Stimulated activated CD4-positive, alpha-beta T cell treated with anti-CD3 and anti-CD28 coated beads, Interleukin-15, amount 100 ng/mL, for 24 hours (primary cell): Measurements from ENCODE around the gene RTN4R.
"Not testable (repeated sequence)": the region's sequence is repeated elsewhere in the genome, so short reads cannot be mapped to it uniquely, and the experiment has no call there.

Experiments
- DNase-seq: peaks from one replicate; pipeline ENCODE4 v3.0.0-alpha.2; 2020

The RTN4R gene

DNA sequence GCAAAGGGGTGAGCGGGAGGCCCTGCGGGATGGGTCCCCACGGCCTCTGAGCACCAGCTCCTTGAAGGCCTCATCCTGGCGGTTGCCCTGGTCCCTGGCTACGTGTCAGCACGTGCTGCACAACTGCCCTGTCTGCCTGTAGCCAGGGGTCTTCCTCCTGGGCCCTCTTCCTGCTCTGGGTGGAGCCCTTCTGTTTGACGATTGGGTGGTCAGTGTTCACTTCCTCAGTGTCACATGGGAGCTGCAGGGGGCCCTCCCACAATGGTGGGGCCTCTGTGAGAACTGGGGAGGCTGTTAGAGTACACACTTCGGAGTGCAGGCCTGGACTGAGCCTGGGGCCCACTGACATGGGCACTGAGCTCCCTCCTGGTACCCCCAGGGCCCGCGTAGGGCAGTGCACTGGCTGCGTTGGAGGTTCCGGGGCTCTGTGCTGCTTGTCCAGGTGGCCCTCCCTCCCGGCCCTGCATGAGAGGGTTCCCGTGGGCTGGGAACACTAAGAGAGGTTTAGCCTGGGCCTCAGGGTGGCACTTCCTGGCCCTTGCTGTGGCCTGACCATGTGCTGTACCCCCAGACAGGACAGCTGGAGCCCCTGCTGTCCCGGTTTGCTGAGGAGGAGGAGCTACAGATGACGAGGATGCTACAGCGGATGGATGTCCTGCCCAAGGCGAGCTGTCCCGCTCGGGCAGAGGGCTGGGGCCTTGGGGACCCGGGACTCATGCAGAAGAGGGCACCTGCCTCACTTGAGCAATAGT, 38.0 kb upstream of the RTN4R start:
- no peak for DNase-seq

DNA sequence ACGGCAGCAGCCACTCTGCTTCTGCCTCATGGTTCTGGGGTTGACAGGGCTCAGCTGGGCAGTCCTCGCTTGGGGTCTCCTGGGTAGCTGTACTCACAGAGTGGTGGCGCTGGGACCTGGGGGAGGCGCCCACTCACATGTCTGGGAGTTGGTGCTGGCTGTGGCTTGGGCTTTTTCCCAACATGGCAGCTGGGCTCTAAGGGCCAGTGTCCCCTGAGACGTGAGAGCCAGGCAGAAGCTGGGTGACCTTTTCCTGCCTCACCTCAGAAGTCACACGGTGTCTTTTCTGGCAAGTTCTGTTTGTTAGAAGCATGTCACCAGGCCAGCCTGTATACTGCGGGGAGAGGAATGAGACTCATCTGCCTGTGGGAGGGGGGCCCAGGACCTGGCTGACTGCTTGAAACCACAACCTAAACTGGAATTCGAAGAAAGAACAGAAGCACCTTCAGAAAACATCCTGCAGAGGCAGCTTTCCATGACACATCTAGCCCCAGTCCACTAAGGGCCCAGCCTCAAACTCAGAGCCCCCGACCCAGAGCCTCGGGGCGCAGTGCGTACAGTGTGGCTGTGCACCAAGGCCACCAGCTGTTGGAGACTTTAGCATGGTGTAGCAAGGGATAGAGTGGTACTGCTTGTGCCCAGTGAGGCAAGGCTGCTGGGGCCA, 37.2 kb upstream of the RTN4R start:
- DNase-seq = not testable (repeated sequence)

DNA sequence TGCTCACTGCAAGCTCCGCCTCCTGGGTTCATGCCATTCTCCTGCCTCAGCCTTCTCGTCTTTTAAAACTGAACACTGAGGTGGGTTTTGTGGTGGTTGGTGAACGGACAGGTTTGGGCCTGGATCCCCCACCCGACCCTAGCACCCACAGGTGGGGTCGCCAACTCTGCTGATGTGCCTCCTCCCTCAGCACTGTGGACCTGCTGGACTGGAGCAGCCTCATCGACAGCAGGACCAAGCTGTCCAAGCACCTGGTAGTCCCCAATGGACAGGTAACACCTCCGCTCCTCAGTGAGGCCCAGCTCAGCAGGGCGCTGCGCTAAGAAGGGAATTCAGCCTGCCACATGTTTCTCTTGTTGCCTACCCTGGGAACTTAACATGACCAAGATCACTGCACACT, 36.5 kb upstream of the RTN4R start:
- DNase-seq = no peak

DNA sequence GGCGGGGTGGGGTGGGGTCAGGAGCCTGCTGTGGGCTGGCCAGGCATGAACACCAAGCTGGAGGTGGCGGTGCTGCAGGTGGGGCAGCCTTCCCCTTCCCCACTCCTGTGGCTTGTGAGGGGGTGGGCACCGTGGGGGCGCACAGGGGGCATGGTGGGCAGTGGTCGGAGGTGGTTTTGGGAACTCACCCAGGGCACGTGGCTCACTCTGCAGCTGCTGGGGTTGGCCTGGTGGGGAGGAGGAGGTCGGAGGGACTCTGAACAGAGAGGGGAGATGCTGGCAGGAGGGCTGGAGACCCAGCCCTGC, 35.1 kb upstream of the RTN4R start:
- DNase-seq = not testable (repeated sequence)

DNA sequence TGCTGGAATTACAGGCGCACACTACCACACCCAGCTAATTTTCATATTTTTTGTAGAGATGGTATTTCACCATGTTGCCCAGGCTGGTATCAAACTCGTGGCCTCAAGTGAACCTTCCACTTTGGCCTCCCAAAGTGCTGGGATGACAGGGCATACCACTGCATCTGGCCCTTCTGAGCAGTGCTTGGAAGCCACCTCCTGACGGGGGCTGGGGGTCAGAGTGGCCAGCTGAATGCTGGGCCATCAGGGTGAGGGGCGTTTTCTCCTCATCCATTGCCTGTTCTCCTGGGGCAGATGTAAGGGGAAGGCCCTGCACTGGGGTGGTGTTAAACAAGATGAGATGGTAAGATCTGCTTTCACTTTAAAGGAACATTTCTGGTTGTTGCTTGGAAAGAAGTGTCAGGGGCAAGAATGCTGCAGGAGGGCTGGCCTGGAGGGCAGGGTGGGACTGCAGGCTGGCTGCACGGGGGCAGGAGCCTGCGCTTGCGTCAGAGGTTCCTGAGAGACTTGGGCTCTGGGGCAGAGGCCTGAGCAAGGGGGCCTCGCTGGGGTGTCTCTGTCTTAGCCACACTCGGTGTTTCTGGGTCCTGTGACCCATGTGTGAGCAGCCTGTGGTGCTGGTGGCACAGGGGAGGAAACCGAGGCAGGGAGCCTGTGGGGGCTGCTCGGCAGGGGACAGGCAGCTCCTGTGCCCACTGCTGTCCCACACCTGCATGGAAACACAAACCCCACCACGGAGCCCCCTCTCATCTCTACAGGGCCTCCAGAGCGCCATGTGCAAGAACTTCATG, 34.5 kb upstream of the RTN4R start:
- DNase-seq = no peak

DNA sequence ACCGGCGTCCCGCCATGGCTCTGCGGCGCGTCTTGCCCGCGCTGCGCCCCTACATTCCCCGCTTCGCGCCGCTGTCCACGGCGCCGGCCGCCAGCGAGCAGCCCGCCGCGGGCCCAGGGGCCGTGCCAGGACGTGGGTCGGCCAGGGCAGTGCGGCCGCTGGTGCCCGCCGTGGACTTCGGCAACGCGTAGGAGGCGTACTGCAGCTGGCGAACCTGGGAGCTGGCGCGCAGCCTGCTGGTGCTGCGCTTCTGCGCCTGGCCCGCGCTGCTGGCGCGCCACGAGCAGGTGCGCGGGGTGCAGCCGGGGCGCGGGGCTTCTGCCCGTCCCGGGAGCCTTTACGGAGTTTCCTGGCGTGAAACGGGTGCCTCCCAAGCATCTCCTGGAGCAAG, 31.6 kb upstream of the RTN4R start:
- DNase-seq = no peak

DNA sequence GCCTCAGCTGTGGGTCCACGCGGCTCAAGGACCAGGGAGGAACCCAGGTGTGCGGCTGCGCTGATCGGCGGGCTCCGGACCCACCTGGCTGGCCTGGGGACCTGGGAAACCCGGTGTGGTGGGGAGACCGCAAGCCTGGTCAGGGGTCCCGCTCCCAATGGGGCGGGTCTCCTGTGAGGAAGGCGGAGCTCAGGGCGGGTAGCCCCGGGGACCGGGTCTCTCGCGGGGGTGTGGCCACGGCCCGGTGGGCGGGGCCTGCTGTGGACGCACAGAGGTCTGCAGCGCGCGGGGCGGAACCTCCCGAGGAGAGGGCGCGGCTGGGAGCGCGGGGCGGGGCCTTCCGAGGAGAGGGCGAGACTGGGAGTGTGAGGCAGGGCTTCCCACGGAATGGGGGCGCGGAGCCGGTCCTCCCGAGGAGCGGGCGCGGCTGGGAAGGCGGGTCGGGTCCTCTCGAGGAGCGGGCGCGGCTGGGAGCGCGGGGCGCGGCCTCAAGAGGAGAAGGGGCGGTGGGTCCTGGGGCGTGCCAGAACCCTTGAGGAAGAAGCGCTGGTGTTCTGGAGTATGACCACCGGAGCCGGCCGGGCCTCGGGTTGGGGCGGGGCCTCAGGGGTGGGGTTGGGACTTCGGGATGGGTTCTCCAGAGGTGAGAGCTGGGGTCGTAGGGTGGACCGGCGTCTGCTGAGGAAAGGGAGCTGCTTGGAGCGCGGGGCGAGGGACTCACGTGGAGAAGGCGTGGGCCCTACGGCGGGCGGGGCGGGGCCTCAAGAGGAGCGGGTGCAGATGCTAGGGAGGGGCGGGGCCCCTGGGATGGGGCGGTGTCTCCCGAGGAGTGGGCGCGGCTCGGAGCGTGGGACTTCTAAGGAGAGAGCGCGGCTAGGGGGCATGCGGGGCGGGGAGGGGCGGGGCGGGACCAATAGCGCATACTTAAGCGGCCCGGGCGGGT, 31.0 kb upstream of the RTN4R start:
- peak; percentile 95 for DNase-seq

DNA sequence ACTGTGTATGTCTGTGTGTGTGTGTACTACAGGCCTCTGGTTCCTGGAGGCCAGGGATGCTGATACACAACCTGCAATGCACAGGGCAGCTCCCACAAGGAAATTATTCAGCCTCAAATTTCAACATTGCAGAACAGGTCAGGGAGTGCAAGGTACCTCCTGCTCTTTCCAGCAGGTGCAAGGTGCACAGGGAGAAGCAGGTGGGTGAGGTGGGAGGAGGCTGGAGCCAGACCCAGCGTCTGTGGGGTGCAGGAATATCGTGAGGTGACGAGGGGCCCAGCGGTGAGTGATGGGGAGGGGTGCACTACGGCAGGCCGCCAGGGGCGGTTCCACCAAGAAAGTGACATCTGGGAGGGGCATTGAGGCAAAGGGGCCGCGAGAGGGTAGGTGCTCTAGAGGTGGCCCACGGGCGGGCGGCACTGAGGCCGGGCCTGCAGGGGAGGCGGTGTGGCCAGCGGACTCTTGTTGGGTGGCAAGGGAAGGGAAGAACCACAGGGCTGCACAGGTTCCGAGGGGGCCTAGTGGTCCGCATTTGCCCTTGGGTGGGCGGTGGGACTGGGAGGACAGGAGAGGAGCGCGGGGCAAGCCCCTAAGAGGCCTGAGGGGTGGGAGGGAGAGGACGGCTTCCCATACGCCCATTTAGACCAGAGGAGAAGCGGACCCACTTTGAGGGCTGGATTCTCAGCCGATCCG, 30.1 kb upstream of the RTN4R start:
- no peak for DNase-seq

DNA sequence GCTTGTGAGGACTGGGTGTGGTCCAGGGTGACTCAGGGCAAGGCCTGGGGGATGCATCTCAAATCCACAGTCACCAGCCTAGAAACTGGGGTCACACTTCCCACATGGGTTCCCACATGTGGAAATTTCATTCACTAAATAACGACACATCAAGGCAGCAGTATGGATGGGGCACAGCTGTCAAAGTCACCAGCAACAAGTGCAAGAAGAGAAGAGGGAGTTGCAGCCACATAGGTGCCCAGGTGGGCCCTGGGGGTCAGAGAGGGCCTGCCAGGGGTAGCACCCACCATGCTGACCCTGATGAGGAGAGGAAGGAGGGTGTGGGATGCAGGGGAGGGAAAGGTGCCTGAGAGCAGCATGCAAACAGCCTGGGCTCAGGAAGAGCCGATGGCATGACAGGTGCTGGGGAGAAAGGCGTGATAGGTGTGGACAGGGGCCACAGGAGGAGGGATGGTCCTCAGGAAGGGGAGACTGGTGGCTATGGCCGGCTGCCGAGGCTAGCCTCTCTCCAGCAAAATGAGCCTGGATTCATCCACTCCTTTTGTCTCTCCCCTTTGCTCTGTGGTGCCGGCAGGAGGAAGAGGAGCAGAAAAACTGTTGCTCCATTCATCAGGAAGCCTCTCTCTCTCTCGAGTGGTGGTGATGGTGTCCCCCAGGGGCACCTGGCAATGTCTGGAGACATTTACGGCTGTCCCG, 29.4 kb upstream of the RTN4R start:
- DNase-seq = no peak

DNA sequence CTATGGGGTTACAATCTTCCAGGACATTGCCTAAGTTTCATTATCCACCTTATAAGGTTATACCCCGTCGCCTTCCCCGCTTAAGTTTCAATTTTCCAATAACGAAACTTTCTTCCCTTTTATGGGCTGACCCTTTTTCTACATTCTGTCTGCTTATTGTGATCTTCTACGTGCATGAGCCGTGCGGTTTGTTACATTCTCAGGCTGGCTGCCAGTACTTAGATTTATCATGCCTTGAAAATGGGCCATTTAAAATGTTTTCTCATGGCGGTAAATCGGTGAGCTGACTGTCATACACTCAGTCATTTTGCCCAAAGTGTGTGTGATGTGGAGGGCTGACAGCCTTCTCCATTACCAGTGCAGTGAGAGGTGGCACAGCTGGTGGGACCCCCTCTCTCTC, 28.5 kb upstream of the RTN4R start:
- no peak for DNase-seq

DNA sequence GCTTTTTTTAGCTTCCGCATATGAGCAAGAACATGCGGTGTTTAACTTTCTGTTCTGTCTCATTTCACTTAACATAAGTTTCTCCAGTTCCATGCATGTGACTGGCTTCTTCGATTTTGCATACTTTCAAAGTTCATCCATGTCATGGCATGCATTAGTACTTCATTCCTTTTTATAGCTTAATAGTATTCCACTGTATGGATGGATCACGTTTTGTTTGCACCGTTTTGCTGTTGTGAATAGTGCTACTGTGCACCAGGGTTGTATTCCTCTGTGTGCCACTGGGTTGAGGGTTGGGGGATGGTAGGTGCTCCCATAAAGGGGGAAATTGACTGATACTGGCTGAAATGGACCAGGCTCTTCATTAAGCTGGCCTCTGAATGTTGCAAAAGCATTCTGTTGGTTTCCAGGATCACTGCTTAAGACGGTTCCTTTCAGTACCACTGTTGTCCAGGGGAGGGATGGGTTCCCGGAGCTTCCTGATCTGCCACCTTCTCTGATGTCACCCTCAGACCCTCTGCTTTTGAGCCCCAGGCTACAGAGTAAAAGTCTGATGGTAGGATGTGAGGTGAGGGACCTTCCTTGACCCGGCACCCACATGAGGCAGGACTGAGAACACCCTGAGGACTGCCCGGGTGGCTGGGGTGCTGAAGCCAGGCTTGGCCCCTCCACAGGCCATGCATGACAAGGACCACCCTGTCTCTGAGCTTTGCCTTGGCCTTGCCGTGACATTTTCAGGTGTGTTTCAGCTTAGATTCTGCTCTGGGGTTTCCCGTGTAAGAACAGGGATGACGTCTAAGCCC, 27.3 kb upstream of the RTN4R start:
- no peak for DNase-seq

DNA sequence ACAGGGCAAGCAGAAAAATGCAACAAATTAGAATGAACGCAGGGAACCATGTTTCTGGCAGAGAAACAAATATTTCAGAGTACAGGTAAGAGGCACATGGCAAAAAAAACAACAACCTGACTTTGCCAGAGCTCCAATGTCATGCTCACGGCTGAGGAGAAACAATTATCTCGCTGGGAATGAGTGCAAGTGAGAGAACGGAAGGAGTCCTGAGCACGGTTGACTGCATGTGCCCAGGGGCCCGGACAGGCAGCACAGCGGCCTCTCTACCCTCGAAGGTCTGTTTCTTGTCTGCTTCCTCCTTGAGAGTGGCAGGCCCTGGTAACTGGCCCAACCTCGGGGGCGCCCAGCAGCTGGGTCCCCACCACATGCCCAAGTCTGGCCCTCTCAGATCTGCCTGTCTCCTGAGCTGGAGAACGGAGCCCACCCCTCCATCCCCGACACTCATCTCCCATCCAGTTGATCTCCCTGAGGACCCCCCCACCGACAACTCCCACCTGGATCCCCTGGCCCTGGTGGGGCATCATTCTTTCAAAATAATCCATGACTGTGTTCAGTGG, 24.6 kb upstream of the RTN4R start:
- no peak for DNase-seq

DNA sequence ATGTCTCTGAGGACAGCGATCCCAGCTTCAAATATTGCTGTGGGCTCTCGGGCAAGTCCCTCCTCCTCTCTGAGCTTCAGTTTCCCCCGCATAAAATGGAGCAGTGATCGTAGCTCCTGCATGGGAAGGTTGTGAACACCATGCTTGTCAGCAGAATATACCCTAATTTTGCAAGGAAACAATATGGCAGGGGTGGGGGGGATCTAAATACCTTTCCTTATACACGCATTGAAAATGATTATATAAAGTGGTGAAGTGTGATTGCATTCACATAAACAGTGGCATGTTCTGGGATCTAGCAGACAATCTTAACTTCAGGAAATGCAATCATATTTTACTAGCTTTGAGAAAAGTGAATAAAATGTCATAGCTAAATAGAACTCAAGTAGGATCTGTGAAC, 24.0 kb upstream of the RTN4R start:
- DNase-seq = no peak

DNA sequence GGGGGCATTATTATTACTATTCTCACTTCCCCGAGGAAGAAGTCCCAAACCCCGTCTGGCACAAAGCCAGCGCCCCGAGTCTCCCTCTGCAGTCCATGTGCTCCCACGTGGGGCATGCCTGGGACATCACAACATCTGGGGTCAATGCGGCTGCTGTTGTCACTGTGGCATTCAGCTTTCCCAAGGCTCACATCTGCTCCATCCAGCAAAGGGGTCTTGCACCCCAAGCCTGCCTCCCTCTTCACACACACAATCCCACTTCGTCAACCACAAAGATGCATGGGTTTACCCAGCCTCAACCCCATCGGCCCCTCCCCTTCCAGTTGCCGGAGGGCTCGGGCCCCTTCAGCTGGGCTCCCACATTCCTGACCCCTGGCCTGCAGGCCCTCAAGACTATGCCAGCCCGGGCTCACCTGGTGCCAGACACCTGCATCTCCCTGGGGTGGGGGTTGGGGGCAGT, 23.5 kb upstream of the RTN4R start:
- DNase-seq = no peak

DNA sequence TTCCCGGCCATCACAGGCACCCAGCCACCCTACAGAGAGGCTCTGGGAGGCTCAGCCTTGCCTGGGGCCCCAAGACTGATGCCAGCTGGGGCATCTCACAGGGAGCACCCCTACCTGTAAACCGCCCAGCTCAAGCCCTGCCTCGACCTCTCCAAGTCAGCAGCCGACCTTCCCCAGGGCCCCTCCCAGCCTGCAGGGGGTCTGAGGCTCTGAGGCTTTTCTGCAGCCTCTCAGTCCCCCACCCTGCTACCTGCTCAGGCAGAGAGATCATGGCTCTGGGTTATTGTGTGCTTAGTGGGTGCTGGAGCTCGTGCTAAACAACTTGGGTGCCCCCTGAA, 23.1 kb upstream of the RTN4R start:
- DNase-seq = no peak

DNA sequence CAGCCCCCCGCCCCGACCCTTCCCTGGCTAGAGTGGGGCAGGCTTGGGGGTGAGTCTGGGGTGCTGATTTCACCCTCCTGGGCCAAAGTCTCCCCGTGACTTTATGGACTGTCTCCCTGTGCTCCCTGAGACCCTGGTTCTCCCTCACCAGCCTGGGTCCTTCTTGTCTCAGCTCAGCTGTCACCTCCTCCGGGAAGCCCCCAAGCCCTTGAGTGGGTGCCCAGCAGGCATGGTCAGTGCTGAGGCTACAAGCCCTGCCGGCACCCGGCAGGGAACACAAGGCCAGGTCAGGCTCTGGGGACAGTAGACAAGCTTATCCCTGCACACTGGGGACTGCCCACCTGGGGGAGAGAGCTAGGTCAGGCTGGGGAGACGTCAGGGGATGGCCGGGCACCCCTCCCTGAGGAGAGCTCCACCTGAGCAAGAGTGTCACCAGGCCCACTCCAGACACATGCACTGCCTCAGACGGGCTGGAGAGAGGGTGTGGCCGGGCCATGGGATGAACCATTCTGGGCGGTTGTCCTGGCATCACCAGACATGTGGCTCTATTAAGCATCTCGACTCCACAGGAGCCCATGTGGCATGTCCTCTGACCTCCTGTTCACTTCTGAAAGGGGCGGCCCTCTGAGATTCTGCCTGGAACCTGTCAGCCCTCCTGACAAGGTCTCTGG, 22.6 kb upstream of the RTN4R start:
- DNase-seq = no peak

DNA sequence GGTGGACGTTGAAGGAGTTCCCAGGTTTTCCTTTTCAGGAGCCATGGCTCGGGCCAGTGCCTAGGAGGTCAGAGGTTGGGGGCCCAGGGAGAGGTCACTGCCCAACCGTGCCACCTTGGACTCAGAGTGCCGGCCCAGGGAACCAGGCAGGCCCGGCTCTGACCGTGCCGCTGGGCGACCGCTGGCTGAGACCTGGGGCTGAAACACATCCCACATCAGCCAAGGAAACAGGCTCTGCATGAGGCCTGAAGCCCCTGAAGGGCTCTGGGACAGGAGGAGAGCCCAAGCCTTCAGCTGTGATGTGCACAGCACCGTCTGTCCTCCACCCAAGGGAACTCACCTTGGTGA, 21.9 kb upstream of the RTN4R start:
- DNase-seq = no peak

DNA sequence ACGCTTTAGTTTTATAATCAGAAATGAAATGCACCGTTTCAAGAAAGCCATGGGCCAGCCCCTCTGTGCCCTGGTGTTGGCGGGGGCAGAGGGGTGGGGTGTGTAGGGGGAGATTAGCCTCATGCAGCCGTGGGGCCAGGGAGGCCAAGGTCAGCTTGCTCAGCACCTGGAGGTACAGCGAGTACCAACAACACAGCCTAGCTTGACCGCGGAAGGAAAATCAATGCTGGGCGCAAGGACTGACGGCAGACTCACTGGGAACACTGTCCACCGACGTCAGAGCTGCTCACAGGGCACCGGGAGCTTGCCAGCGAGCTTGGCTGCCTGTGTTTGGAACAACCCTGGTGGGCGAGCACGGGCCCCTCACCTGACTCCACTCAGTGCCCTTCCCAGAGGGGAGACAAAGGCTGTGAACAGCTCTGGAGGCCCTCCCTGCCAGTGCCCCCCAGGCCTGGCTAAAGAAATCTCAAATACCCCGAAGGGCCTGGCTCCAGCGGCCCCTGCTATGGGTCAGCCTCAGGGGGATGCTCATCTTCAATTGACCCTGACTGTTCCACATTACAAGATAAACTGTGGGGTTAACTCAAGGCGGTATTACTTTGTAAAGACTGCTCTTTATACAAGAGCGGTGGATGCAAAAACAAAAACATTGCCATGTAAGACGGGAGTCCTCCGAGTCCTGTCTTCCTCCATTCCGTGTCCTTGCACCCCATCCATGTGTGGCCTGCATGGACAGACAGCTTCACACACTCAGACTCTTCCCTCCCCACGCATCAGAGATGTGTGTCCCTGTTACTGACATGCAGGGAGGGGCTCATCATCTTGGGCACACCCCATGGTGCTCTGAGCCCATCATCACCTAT, 21.3 kb upstream of the RTN4R start:
- DNase-seq = not testable (repeated sequence)
